Activated T-cell treated with anti-CD3 and anti-CD28 coated beads, Interleukin-2, amount 50 U/mL, for 48 hours (primary cell): ENCODE measurements around the gene TUBA1C.
"Not testable (repeated sequence)": the region's sequence is repeated elsewhere in the genome, so short reads cannot be mapped to it uniquely, and the experiment has no call there.

ENCODE experiments used
- DNase-seq, 2 experiments: peaks; one replicate each; pipeline ENCODE4 v3.0.0-alpha.2; 2020

The TUBA1C gene

DNA sequence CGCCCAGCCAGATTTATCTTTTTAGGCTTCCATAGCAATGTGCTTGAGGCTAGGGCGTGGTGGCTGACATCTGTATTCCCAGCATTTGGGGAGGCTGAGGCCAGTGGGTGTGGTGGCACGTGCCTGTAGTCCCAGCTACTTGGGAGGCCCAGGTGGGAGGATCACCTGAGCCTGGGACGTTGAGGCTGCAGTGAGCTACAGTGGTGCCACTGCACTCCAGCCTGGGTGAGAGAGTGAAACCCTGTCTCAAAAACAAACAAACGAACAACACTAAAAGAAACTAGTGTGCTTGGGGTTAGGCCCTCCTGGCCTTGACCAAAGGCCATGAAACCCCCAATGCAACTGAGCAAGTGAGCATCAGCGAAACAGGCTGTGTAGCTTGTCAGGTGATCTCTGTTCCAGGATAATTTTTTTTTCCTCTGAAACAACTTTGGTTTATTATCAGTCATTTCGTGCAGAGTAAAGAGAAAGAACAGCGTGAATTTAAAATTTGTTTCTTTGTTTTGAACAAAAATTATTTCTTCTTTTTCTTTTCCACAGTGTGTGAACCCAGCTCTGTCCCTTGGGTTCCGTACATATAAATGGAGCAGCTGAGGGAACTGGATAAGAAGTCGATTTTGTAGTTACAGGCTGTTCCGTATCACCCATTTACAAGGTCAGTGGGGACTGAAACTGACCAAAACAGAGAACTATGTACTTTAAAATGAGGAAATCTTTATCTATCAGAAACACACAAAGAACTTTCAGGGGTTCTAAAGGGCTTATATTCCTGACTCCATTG lies 8.8 kb upstream of the TUBA1C start:
- no peak for DNase-seq

DNA sequence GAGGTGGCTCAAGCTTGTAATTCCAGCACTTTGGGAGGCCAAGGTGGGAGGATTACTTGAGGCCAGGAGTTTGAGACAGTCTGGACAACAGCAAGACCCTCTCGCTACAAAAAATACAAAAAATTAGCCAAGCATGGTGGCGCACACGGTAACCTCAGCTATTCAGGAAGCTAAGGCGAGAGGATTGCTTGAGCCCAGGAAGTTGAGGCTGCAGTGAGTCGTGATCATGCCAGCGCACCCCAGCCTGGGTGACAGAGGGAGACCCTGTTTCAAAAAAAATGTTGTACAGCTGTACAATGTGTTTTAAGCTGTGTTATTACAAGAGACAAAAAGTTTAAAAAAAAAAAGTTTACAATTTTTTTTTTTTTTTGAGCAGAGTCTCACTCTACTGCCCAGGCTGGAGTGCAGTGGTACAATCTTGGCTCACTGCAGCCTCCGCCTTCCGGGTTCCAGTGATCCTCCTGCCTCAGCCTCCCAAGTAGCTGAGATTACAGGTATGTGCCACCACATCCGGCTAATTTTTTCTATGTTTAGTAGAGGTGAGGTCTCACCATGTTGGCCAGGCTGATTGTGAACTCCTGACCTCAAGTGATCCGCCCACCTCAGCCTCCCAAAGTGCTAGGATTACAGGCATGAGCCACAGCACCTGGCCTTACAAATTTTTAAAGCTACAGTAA lies 7.2 kb upstream of the TUBA1C start:
- DNase-seq, result not testable (repeated sequence)

DNA sequence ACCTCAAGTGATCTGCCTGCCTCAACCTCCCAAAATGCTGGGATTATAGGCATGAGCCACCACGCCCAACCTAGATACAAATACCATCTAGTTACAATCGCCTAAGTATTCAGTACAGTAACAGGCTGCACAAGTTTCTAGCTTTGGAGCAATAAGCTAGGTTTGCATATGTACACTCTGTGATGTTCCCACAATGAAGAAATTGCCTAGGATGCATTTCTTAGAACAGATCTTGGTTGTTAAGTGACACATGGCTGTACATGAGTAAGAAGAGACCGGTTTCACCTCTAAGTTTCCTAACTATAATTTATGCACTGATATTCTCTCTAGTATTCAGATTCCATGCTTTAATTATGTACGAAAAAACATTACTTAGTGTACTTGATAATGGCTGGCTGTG lies 5.4 kb upstream of the TUBA1C start:
- DNase-seq, result no peak

DNA sequence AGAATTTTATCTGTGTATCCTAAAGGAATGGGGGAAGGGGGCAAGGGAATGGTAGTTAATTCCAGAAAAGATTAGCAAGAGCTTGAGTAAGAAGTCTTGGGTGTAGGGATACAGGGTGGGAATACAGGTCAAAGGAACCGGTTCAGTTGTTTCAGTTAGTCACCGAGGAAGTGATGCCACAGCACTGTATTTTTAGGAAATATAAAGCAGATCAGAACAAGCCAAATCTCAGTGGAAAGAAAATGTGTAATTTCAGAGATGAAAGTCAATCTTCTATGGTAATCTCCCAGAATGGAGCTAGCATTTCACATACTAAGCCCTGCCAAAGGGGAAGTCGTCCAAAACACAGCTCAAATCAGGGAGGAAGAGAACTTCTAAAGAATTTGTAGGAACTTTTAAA lies 4.7 kb upstream of the TUBA1C start:
- DNase-seq, result no peak

GRCh38 chr12:49260571-49261363 lies 4.1 kb upstream of the TUBA1C start:
- no peak for DNase-seq

DNA sequence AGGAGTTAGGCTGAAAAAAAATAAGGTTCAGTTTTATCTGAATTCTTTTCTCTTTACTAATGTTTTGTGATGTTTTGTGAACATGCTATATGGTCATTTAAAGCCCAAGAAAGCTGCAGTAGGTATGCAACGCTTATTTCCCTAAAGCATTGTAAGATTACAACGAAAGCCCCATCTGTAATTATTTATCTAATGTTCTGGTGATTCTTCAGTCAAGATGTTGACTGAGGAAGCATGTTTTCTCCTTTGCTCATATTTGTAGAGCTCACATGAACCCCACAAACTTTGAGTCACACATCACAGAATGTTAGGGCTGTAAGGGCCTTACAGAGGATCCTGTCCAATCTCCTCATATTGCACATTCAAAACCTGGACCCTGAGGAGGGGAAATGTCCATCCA lies 3.2 kb upstream of the TUBA1C start:
- no peak for DNase-seq

- DNase-seq, result no peak
Measured at GRCh38 chr12:49263400-49263763, 1.5 kb upstream of the TUBA1C start.

DNA sequence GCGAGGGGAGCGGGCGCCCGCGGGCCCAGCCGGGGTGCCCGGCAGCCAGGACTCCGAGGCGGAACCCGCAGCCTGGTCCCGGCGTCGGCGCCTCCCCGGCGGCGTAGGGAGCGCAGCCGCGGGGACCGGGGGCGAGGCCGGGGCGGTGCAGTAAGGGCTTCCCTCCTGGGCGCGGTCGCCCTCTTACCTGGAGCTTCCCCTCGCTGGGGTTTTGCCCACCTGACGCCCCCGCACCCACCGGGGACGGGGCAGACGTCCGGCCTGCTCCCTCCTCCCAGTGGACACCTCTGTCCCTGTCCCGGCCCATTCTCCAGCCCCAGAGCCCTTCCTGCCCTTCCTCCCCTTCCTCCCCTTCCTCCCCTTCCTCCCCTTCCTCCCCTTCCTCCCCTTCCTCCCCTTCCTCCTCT lies 413 bp upstream of the TUBA1C start:
- no peak for DNase-seq

DNA sequence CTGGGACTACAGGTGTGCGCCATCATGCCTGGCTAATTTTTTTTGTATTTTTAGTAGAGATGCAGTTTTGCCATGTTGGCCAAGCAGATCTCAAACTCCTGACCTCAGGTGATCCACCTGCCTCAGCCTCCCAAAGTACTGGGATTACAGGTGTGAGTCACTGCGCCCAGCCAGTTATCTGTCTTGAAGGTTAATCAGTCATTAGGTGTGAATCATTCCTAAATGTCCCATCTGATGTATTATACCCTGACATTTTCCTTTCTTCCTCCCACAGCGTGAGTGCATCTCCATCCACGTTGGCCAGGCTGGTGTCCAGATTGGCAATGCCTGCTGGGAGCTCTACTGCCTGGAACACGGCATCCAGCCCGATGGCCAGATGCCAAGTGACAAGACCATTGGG lies 4.3 kb downstream of the TUBA1C start:
- not testable (repeated sequence) for DNase-seq

- DNase-seq, result no peak
Measured at GRCh38 chr12:49272790-49273725, 8.2 kb downstream of the TUBA1C start.

DNA sequence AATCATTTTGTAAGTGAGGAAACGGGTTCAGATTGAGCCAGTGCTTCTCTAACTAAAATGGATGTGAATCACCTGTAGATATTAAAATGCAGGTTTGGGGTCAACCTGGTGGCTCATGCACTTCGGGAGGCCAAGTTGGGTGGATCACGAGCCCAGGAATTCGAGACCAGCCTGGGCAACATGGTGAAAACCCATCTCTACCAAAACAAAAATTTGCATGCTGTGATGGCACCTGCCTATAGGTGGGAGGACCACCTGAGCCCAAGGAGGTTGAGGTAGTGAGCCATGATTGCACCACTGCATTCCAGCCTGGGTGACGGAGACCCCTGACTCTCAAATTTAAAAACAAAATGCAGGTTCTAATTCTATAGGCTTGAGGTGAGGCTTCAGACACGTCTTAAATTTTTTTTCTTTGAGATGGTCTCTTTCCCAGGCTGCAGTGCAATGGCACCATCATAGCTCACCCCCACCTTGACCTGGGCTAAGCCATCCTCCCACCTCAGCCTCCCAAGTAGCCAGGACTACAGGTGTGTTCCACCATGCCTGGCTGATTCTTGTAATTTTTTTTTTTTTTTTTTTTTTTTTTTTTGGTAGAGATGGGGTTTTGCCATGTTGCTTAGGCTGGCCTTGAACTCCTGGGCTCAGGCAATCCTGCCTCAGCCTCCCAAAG lies 9.0 kb downstream of the TUBA1C start:
- DNase-seq, result peak in 1 of 2 experiments; percentile 49

- DNase-seq, result no peak
Measured at GRCh38 chr12:49274396-49275069, 9.7 kb downstream of the TUBA1C start.

- no peak for DNase-seq
Measured at GRCh38 chr12:49276304-49277290, 11.7 kb downstream of the TUBA1C start.

- DNase-seq, result no peak
Measured at GRCh38 chr12:49277466-49277865, 12.6 kb downstream of the TUBA1C start.

- DNase-seq, result no peak
Measured at GRCh38 chr12:49279706-49280159, 14.9 kb downstream of the TUBA1C start.

DNA sequence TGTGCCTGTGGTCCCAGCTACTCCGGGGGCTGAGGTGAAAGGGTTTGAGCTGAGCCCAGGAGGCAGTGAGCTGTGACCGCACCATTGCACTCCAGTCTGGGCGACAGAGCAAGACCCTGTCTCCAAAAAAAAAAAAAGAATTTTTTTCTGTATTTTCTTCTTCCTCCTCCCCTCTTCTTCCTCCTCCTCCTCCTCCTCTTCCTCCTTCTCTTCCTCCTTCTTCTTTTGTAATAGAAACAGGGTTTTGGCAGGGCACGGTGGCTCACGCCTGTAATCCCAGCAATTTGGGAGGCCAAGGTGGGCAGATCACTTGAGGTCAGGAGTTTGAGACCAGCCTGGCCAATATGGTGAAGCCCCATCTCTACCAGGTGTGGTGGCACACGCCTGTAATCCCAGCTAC lies 15.7 kb downstream of the TUBA1C start:
- not testable (repeated sequence) for DNase-seq

- no peak for DNase-seq
Measured at GRCh38 chr12:49282302-49282701, 17.4 kb downstream of the TUBA1C start.

DNA sequence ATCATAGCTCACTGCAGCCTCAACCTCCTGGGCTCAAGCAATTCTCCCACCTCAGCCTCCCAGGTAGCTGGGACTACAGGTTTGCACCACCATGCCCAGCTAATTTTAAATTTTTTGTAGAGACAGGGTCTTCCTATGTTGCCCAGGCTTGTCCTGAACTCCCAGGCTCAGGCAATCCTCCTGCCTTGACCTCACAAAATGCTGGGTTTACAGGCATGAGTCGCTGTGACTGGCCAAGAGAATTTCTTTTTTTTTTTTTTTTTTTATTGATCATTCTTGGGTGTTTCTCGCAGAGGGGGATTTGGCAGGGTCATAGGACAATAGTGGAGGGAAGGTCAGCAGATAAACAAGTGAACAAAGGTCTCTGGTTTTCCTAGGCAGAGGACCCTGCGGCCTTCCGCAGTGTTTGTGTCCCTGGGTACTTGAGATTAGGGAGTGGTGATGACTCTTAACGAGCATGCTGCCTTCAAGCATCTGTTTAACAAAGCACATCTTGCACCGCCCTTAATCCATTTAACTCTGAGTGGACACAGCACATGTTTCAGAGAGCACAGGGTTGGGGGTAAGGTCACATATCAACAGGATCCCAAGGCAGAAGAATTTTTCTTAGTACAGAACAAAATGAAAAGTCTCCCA lies 18.0 kb downstream of the TUBA1C start:
- not testable (repeated sequence) for DNase-seq
